HEK293 (cell line): ENCODE data around the gene NGB.

Experiments
- KLF16 ChIP-seq: fragments of 450-650 bp; formaldehyde crosslinking; IDR thresholded peaks from 2 replicates; pipeline ENCODE4 v1.5.1; 2017; ENCODE audit warnings: missing biosample characterization, missing genetic modification characterization
- TCF7L2 ChIP-seq: IDR thresholded peaks from 2 replicates; pipeline ENCODE4 v1.6.1; 2011; ENCODE audit warnings: low read depth, mild to moderate bottlenecking, inconsistent platforms, low read length, moderate library complexity, borderline replicate concordance
- ZBTB21 ChIP-seq: fragments of 450-650 bp; formaldehyde crosslinking; IDR thresholded peaks from 2 replicates; pipeline ENCODE4 v1.5.1; 2017; ENCODE audit warnings: missing biosample characterization, missing genetic modification characterization
- ZNF18 ChIP-seq: fragments of 450-650 bp; formaldehyde crosslinking; IDR thresholded peaks from 2 replicates; pipeline ENCODE4 v1.5.1; 2016; ENCODE audit warnings: missing biosample characterization, missing genetic modification characterization
- ZNF24 ChIP-seq: fragments of 450-650 bp; formaldehyde crosslinking; IDR thresholded peaks from 2 replicates; pipeline ENCODE4 v1.5.1; 2016; ENCODE audit warnings: missing biosample characterization, missing genetic modification characterization
- ZNF280D ChIP-seq: fragments of 450-650 bp; formaldehyde crosslinking; IDR thresholded peaks from 2 replicates; pipeline ENCODE4 v1.5.1; 2016; ENCODE audit warnings: missing biosample characterization, missing genetic modification characterization
- ZNF426 ChIP-seq: fragments of 450-650 bp; formaldehyde crosslinking; IDR thresholded peaks from 2 replicates; pipeline ENCODE4 v1.5.1; 2017; ENCODE audit warnings: missing biosample characterization, missing genetic modification characterization, mild to moderate bottlenecking, inconsistent platforms, moderate library complexity
- ZNF433 ChIP-seq: fragments of 450-650 bp; formaldehyde crosslinking; IDR thresholded peaks from 2 replicates; pipeline ENCODE4 v1.5.1; 2016; ENCODE audit warnings: missing biosample characterization, missing genetic modification characterization, low read depth
- ZNF785 ChIP-seq: fragments of 450-650 bp; formaldehyde crosslinking; IDR thresholded peaks from 2 replicates; pipeline ENCODE4 v1.5.1; 2016; ENCODE audit warnings: missing biosample characterization, missing genetic modification characterization
- TF ChIP-seq, protein P1 (sequence below): fragments of 450-650 bp; formaldehyde crosslinking; IDR thresholded peaks from 2 replicates; pipeline ENCODE4 v1.5.1; 2016; ENCODE audit warnings: missing biosample characterization, missing genetic modification characterization
- TF ChIP-seq, protein P2 (sequence below): fragments of 450-650 bp; formaldehyde crosslinking; IDR thresholded peaks from 2 replicates; pipeline ENCODE4 v1.5.1; 2016; ENCODE audit warnings: missing biosample characterization, missing genetic modification characterization
- TF ChIP-seq, protein P3 (sequence below): fragments of 450-650 bp; formaldehyde crosslinking; conservative IDR thresholded peaks from 2 replicates; pipeline ENCODE4 v1.5.1; 2016; ENCODE audit warnings: low read depth, missing biosample characterization, missing genetic modification characterization

- TF ChIP-seq ZNF433 (tag by site-specific recombination) (no peak), KLF16 (no peak), ZNF18 (no peak), ZNF280D (tag by site-specific recombination) (no peak), ZBTB21 (tag by site-specific recombination) (no peak), ZNF24 (tag by site-specific recombination) (no peak), TCF7L2 (no peak), ZNF785 (tag by site-specific recombination) (no peak), ZNF426 (tag by site-specific recombination) (no peak)
- TF ChIP-seq, protein P1, sequence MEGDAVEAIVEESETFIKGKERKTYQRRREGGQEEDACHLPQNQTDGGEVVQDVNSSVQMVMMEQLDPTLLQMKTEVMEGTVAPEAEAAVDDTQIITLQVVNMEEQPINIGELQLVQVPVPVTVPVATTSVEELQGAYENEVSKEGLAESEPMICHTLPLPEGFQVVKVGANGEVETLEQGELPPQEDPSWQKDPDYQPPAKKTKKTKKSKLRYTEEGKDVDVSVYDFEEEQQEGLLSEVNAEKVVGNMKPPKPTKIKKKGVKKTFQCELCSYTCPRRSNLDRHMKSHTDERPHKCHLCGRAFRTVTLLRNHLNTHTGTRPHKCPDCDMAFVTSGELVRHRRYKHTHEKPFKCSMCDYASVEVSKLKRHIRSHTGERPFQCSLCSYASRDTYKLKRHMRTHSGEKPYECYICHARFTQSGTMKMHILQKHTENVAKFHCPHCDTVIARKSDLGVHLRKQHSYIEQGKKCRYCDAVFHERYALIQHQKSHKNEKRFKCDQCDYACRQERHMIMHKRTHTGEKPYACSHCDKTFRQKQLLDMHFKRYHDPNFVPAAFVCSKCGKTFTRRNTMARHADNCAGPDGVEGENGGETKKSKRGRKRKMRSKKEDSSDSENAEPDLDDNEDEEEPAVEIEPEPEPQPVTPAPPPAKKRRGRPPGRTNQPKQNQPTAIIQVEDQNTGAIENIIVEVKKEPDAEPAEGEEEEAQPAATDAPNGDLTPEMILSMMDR (tag by site-specific recombination): no peak
- TF ChIP-seq, protein P2, sequence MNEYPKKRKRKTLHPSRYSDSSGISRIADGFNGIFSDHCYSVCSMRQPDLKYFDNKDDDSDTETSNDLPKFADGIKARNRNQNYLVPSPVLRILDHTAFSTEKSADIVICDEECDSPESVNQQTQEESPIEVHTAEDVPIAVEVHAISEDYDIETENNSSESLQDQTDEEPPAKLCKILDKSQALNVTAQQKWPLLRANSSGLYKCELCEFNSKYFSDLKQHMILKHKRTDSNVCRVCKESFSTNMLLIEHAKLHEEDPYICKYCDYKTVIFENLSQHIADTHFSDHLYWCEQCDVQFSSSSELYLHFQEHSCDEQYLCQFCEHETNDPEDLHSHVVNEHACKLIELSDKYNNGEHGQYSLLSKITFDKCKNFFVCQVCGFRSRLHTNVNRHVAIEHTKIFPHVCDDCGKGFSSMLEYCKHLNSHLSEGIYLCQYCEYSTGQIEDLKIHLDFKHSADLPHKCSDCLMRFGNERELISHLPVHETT (tag by site-specific recombination): no peak
- TF ChIP-seq, protein P3, sequence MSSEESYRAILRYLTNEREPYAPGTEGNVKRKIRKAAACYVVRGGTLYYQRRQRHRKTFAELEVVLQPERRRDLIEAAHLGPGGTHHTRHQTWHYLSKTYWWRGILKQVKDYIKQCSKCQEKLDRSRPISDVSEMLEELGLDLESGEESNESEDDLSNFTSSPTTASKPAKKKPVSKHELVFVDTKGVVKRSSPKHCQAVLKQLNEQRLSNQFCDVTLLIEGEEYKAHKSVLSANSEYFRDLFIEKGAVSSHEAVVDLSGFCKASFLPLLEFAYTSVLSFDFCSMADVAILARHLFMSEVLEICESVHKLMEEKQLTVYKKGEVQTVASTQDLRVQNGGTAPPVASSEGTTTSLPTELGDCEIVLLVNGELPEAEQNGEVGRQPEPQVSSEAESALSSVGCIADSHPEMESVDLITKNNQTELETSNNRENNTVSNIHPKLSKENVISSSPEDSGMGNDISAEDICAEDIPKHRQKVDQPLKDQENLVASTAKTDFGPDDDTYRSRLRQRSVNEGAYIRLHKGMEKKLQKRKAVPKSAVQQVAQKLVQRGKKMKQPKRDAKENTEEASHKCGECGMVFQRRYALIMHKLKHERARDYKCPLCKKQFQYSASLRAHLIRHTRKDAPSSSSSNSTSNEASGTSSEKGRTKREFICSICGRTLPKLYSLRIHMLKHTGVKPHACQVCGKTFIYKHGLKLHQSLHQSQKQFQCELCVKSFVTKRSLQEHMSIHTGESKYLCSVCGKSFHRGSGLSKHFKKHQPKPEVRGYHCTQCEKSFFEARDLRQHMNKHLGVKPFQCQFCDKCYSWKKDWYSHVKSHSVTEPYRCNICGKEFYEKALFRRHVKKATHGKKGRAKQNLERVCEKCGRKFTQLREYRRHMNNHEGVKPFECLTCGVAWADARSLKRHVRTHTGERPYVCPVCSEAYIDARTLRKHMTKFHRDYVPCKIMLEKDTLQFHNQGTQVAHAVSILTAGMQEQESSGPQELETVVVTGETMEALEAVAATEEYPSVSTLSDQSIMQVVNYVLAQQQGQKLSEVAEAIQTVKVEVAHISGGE (tag by site-specific recombination): no peak
These were observed 15.6 kb upstream of the NGB start for GRCh38 chr14:77286576-77286975.
